ENCODE measurements around the gene CD274. TPM values are rescaled to one million over a fixed set of nuclear protein-coding genes. Genes with fewer than 3 reads are reported as not detected.
"Not testable (repeated sequence)": the region's sequence is repeated elsewhere in the genome, so short reads cannot be mapped to it uniquely, and the experiment has no call there.

Gene CD274
- total RNA-seq, 1 donor from 2014 or later = 2.3 TPM

DNA sequence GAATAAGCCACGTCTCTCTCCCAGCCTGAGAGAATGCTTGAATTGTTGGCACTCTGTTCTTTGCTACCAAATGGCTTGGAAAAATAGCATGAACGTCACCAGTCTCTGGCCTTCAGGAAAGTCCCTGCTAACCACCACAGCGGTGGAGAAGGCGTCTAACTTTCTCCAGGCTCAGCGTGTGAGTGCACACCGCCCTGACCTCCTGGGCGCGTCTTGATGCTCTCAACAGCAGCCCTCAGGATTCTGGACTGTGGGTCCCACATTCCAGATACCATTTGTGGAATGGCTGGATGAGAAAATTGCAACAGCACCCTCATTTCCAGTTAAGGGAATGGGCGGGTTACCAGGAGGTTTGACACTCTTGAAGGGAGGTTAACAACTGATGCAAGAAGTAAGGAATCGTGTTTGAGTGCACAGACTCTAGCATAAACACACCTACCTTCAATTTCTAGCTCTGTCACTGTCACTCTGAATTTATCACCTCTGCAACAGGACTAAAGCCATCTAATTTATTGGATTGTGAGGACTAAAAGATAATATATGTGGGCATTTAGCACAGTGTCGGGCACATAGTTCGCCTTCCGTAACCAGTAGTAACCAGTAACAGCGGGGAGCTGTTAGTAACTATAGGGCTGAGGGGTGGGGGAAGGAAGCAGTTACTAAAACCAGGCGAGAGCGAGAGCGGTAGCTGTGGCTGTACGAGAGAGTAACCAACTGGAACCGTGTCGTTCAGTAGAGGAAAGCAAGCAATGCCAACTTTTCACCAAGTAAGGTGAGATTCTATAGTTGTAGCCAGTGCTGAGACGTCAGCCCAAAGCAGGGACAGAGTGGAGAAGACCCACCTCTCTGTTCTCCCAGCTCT lies 11.8 kb upstream of the CD274 start:
- DNase-seq (ENCODE audit: low spot score) = no peak

GRCh38 chr9:5440426-5440825 lies 9.9 kb upstream of the CD274 start:
- DNase-seq (ENCODE audit: low spot score) = no peak

GRCh38 chr9:5441043-5441442 lies 9.3 kb upstream of the CD274 start:
- DNase-seq (ENCODE audit: low spot score) = no peak

GRCh38 chr9:5442400-5443011 lies 7.8 kb upstream of the CD274 start:
- DNase-seq (ENCODE audit: low spot score) = peak; percentile 50

- DNase-seq (ENCODE audit: low spot score) = no peak
Observed at GRCh38 chr9:5443850-5444249, 6.5 kb upstream of the CD274 start.

DNA sequence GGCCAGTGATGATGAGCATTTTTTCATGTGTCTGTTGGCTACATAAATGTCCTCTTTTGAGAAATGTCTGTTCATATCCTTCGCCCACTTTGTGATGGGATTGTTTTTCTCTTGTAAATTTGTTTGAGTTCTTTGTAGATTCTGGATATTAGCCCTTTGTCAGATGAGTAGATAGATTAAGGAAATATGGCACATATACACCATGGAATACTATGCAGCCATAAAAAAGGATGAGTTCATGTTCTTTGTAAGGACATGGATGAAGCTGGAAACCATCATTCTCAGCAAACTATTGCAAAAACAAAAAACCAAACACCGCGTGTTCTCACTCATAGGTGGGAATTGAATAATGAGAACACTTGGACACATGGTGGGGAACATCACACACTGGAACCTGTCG lies 5.2 kb upstream of the CD274 start:
- DNase-seq (ENCODE audit: low spot score) = not testable (repeated sequence)

DNA sequence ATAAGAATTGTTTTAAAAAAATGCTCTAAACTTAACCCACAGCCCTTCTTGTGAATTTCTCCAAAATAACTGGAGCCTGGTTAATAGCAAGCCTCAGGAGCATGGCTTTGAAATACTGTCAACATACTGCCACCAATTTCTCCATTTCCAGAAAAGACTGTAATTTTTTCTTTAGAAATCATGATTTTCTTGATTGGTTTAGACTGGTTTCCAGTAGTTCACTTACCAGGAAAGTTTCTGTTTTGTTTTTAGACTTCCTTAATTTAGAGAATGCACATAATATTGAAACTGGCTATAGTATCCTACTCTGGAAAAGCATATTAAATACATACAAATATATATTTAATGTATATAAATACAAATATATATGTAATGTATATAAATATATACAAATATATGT lies 4.5 kb upstream of the CD274 start:
- DNase-seq (ENCODE audit: low spot score) = no peak

GRCh38 chr9:5446451-5447236 lies 3.7 kb upstream of the CD274 start:
- DNase-seq (ENCODE audit: low spot score) = no peak

DNA sequence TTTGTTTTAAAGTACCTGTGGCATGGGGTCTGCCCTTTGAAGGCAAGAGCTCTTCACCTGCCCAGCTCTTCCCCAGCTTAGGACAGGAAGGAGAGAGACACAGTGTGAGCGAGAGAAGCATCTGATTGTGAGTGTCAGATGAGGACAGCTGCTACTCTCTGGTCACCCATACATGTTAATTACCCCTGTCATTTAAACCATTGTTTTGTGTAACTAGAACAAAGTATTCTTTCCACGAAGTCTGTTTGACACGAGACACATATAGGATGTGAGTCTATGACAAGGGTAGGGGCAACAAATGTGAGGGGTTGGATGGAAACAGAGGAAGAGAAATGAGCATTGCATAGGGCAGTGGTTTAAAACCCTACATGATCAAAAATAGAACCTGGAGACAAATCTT lies 3.0 kb upstream of the CD274 start:
- DNase-seq (ENCODE audit: low spot score) = no peak

DNA sequence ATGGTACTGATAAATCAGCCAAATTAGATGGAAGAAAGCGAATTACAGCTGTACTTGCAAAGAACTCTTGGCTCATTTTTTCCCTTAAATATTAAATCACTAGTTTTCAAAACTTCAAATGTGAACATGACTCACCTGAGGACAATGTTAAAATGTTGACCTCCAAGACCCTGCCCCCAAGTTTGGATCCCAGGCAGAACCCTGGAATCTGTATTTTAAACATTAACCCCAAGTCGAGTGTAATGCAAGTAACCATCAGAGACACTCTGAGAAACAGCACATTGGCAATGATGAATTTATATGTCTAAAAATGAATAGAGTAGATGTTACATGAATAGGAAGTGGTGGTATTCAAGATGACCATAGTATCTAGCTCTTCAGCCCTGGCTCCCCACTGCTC lies 2.3 kb upstream of the CD274 start:
- no peak for DNase-seq (ENCODE audit: low spot score)

GRCh38 chr9:5448461-5449435 lies 1.6 kb upstream of the CD274 start:
- DNase-seq (ENCODE audit: low spot score) = no peak

DNA sequence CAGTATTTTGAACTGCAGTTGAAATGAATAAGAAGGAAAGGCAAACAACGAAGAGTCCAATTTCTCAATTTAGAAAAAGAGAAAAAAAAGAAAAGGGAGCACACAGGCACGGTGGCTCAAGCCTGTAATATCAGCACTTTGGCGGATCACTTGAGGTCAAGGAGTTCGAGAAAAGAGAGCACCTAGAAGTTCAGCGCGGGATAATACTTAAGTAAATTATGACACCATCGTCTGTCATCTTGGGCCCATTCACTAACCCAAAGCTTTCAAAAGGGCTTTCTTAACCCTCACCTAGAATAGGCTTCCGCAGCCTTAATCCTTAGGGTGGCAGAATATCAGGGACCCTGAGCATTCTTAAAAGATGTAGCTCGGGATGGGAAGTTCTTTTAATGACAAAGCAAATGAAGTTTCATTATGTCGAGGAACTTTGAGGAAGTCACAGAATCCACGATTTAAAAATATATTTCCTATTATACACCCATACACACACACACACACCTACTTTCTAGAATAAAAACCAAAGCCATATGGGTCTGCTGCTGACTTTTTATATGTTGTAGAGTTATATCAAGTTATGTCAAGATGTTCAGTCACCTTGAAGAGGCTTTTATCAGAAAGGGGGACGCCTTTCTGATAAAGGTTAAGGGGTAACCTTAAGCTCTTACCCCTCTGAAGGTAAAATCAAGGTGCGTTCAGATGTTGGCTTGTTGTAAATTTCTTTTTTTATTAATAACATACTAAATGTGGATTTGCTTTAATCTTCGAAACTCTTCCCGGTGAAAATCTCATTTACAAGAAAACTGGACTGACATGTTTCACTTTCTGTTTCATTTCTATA lies 602 bp upstream of the CD274 start:
- DNase-seq (ENCODE audit: low spot score) = no peak

GRCh38 chr9:5452286-5452609 lies 1.9 kb downstream of the CD274 start:
- DNase-seq (ENCODE audit: low spot score) = no peak

DNA sequence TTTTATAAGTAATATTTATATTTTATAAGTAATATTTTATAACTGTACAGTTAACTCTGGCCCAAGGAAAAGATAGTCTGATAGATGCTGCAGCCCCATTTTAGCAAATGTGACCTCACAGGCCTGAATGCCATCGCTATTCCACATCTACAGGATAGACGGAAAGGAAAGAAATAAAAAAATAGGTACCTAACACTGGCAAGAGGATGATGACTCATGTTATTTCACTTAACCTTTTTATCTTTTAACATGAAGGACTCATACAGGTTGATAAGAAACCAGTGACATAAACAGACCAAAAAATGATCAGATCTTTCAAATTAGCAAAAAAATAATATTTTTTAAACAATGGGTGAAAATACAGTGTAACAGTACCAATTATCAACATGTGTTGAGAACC lies 2.7 kb downstream of the CD274 start:
- no peak for DNase-seq (ENCODE audit: low spot score)

DNA sequence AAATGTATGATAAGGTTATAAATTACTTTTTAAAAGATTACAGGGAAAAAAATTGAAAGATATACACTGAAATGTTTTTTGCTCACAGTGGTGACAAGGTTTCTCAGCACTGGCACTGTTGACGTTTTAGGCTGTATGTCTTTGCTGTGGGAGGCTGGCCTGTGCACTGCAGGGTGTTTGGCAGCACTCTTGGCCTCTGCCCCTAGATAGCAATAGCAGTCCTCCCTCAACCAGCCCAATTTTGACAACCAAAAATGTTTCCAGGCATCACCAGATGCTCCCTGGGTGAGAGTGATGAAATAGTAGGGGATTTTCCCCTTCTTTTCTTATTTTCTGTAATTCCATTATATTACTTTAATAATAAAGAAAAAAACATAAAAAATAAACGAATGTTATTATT lies 3.3 kb downstream of the CD274 start:
- no peak for DNase-seq (ENCODE audit: low spot score)

- DNase-seq (ENCODE audit: low spot score) = no peak
Observed at GRCh38 chr9:5455181-5455580, 4.8 kb downstream of the CD274 start.

DNA sequence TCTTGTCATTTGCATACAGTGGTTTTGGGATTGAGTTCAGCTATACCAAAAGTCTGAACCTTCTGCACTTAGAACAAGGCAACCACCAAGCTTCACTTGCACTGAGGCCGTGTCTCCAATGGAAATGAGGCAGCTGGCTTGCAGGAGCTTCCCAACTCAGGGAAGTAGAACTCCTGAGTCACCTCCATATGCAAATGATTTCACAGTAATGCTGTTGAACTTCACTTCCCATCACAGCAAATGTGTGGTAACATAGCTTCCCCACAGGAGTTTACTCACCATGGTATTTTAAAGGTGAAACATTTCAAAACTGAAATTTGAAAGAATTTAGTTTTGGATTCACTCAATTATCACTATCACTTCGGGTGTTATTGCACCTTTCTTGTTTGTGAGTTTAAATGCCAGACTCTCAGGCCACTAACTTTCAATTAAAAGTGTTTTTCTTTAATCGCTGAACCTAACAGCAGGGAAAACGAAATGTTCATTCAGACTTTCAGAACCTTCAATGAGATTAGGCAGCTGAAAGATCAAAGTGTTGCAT lies 9.0 kb downstream of the CD274 start:
- no peak for DNase-seq (ENCODE audit: low spot score)

DNA sequence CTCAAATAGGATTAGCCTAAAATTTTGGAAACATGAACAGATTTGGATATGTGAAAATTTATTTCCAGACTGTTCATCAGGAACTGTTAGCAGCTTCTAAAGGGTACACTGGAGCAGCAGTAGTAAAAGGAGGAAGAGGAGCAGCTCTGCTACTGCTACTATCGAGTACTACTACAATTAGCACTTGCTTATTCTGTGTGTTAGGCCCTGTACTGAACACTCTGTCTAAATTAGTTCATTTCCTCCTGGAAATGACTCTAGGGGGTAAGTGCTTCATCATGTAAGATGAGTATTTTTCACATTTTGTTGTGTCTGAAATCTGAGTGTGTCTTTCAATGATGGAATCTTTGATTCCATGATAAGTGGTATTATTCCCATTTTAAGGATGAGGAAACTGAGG lies 9.8 kb downstream of the CD274 start:
- no peak for DNase-seq (ENCODE audit: low spot score)

DNA sequence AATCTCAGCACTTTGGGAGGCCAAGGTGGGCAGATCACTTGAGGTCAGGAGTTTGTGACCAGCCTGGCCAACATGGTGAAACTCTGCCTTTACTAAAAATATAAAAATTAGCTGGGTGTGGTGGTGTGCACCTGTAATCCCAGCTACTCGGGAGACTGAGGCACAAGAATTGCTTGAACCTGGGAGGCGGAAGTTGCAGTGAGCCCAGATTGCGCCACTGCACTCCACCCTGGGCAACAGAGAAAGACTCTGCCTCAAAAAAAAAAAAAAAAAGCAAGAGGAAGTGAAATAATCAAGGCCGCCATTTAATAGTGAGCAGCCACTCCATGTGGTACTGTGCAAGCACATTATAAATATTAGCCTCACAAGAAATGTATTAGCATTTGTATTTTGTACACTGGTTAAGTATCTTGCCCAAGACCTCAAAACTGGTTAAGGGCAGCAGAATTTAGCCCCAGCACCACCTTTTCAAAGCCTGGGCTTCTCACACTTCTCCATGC lies 14.5 kb downstream of the CD274 start:
- not testable (repeated sequence) for DNase-seq (ENCODE audit: low spot score)

GRCh38 chr9:5466005-5466404 lies 15.7 kb downstream of the CD274 start:
- no peak for DNase-seq (ENCODE audit: low spot score)

Data from mucosa of gallbladder (tissue), 1 donor.